HG02588 (cell line): ENCODE measurements around the gene IPMK.
"Not testable (repeated sequence)": the region's sequence is repeated elsewhere in the genome, so short reads cannot be mapped to it uniquely, and the experiment has no call there.

ENCODE experiments used
- ATAC-seq: cut with Tn5 transposase; IDR thresholded peaks from one replicate; pipeline ENCODE4 v1.9.1; 2021; ENCODE audit warnings: mild to moderate bottlenecking, moderate library complexity; ENCODE audit not compliant: unreplicated experiment

Gene IPMK

DNA sequence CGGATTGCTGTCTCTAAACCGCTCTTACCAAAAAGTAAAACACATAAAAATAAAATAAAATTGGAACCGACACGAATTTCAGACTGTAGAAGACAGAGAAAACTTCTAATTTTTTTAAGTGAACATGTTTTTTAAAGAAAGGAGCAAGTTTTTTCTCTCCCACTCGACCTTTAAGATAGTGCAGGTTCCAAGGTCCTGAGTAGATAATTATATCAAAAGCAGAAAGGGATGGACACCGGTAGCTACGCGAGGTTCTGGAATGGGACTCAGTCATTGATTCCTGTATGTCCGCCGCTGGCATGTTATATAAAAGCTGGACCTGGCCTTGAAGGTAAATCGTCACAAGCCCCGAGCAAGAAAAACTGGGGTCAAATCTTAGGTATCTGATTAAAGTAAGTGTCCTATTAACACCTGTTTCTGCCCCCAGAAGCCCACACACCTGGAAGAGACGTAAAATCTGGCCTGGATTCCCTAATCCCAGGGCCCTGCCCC is 806 bp upstream of the IPMK start:
- ATAC-seq = peak; percentile 1

- peak; percentile 9 for ATAC-seq
Measured at GRCh38 chr10:58266826-58267712, 625 bp downstream of the IPMK start.

DNA sequence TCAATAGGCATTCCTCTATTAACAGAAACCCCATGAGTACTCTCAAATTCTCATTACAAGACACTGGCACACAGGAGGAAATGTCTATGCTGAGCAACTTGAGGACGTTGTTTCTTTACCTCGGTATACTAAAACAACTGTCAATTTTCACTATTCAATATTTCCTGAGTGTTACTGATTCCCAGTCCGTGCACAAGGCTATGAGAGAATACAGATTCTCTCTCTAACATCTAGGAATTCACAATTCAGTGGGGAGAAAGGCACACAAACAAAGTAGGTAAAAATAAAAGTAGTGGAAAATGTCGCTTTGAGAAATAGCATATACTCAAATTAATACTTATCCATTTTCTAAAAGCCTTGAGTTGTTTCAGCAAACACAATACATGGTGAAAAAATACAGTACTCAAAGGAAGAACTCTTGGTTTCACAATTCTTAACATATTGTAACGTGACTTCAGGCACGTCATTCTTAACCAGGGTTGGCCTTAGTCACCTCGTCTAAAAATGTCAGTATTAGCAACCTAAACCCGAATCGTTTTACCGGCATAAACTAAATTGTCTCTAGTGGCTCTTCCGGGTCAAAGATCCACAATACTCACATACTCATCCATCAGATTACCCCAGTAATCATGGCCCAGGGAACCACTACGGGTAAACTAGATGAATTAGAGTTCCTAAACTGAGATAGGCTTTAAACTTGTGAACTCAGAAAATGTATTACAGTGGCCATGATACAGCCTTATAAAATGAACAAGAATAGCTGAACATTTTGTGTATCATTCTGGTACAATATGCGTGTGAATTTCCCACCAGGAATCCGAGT is 1.5 kb downstream of the IPMK start:
- no peak for ATAC-seq

GRCh38 chr10:58265249-58265648 is 2.4 kb downstream of the IPMK start:
- ATAC-seq = no peak

GRCh38 chr10:58264780-58265179 is 2.9 kb downstream of the IPMK start:
- ATAC-seq = no peak

DNA sequence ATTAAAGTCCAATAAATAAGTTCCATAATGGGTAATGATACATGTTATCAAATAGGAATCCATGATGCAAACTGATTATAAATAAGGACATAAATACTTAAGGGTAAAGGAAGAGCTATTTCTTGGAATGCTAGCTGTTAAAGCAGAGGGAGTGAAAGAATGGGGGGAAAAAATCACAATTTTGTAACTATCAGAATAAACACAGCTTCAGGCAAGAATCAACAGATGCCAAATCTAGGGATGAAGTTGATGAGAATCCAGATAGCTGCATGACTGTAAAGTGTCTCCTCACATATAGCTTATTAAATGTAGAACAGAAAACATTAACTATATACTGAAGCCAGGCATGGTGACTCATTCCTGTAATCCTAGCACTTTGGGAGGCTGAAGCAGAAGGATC is 4.9 kb downstream of the IPMK start:
- ATAC-seq = no peak

- ATAC-seq = no peak
Measured at GRCh38 chr10:58260334-58260733, 7.4 kb downstream of the IPMK start.

- no peak for ATAC-seq
Measured at GRCh38 chr10:58258977-58259692, 8.6 kb downstream of the IPMK start.

GRCh38 chr10:58256013-58256780 is 11.5 kb downstream of the IPMK start:
- ATAC-seq = not testable (repeated sequence)

- ATAC-seq = no peak
Measured at GRCh38 chr10:58254644-58255043, 13.1 kb downstream of the IPMK start.

DNA sequence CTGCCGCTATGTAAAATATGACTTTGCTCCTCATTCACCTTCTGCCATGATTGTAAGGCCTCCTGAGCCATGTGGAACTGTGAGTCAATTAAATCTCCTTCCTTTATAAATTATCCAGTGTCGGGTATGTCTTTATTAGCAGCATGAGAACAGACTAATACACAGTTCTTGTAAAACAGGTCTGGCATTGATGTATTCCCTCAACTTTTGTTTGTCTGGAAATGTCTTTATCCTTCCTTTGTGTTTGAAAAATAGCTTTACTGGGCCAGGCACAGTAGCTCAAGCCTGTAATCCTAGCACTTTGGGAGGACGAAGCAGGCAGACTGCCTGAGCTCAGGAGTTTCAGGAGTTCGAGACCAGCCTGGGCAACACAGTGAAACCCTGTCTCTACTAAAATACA is 14.5 kb downstream of the IPMK start:
- no peak for ATAC-seq

DNA sequence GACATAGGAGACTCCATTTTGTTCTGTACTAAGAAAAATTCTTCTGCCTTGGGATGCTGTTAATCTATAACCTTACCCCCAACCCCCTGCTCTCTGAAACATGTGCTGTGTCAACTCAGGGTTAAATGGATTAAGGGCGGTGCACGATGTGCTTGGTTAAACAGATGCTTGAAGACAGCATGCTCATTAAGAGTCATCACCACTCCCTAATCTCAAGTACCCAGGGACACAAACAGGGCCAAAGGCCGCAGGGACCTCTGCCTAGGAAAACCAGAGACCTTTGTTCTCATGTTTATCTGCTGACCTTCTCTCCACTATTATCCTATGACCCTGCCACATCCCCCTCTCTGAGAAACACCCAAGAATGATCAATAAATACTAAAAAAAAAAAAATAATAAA is 23.0 kb downstream of the IPMK start:
- not testable (repeated sequence) for ATAC-seq

- not testable (repeated sequence) for ATAC-seq
Measured at GRCh38 chr10:58244242-58244641, 23.5 kb downstream of the IPMK start.

GRCh38 chr10:58243801-58244200 is 23.9 kb downstream of the IPMK start:
- ATAC-seq = not testable (repeated sequence)

- ATAC-seq = no peak
Measured at GRCh38 chr10:58243269-58243668, 24.4 kb downstream of the IPMK start.

DNA sequence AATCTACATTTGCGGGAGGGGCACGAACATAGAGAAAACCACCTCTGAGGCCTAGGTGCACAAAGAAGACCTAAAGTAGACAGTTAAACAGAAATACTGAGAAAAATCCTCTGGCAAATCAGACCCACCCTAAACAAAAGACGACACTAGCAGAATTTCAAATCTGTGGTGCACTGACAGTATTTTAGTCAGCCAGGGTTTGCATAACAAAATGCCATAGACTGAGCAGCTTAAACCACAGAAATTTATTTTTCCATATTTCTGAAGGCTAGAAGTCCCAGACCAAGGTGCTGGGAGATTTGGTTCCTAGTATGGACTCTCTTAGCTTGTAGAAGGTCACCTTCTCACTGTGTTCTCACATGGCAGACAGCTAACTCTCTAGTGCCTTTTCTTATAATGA is 26.3 kb downstream of the IPMK start:
- no peak for ATAC-seq

GRCh38 chr10:58240531-58240930 is 27.2 kb downstream of the IPMK start:
- no peak for ATAC-seq

DNA sequence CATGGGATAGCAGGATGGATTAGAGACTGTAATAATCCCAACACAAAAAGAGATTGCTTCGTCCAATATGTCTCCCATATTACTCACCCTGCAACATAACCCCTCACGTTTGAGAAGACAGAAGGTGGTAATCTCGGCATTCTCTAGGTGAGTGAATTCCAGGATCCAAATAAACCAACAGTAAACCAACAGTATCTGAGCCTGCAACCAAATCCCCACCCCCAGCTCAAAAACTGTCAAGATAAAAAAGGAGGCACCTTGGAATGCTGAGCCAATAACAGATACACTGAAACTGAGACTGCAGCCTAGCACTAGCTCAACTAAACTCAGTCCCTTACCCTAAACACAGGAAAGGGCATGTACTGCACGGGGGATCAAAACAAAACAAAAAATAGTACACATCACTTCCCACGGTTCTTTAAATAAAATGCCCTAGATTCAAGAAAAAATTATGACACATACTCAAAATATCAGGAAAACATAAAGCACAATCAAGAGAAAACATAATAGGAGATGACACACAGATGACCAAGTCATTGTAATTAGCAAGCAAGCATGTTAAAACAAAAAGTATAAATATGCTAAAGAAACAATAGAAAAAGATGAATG is 28.0 kb downstream of the IPMK start:
- no peak for ATAC-seq

DNA sequence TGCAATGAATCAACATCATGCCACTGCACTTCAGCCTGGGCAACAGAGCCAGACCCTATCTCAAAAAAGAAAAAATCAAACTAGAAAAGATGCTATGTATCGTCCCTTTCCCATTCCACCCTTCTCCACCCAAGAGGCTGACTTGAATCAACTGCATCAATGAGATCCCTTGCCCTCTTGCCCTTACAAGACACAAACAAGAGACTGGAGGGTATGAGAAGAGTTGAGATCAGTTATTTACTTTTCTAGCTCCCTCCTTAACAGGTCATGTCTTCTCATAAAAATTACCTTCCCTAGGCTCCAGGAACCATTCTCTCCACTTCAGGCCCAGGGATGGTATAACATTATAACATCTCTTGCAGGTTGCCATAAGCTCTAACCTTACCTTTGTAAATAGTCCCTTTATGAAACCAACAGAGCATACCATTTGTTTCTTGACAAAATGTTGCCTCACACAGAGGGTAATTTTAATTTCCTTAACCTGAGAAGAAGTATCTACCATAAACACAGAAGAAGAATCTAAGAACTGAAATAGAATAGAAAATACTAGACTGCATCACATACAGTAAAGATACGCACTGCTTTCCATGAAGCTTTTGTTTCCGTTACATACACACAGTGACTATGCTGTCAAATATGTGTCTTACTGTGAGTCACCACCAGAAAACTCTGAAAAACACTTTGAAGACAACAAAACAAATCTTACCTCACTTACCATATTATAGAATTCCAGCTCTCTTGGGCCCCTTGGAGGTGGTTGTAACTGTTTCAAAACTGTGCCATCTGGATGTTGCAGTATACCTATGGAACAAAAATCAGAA is 30.5 kb downstream of the IPMK start:
- ATAC-seq = no peak
